GM15510 (cell line): ENCODE results near the gene WRAP73.

Experiments
- POLR2A ChIP-seq: IDR thresholded peaks from 3 replicates; pipeline ENCODE4 v1.6.1; 2011; ENCODE audit warnings: borderline replicate concordance; ENCODE audit not compliant: insufficient read length; ENCODE audit errors: extremely low read depth

Gene WRAP73

DNA sequence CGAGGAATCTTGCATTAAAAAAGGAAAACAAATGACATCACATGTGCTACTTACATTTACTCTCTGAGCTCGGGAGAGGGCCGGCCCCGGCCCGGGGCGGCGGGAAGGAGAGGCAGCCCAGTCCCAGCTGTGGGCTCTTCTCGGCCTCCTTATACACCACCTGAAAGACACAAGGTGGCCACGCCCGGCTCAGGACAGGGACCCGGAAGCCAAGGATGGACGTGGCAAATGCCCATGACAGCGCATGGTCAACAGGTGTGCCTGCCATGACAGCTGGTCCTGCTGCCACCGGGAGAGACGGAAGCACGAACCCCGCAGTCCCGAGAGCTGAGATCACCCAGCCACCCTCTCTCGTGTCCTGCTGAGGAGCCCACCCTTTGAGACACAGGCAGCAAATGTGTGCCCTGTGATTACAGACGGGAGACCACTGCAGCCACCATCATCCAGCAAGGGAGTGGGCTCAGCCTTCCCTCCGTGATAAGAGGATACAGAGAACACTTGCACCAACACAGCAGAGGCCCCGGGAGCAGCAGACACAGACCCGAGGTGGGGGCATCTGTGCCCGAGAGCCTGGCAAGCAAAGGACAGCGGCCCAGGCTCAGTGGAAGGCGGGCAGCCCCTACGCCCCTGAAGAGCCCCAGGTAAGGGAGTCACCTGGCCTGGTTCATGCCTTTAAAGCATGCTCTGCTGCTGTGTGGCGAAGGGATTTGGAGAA, 16.4 kb downstream of the WRAP73 start:
- no peak for TF ChIP-seq POLR2A

- no peak for TF ChIP-seq POLR2A
Measured at GRCh38 chr1:3632716-3633343, 17.1 kb downstream of the WRAP73 start.

DNA sequence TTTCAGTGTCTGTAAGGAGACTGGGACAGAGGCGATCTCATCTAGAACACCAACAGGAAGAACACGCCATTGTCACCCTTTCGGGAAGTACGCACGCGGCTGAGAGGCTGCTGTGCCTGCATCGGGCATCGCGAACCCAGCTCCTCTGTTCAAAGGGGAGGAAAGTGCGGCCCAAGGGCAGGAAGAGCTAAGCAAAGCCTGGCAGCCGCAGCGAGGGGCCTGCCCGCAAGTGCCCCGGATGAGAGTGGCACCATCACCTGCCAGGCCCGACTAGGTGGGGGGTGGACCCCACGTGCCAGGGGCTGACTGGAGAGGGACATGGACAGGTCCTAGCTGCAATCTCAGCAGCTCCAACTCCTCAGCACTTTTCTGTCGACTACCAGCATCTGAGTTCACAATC, 17.6 kb downstream of the WRAP73 start:
- no peak for TF ChIP-seq POLR2A

DNA sequence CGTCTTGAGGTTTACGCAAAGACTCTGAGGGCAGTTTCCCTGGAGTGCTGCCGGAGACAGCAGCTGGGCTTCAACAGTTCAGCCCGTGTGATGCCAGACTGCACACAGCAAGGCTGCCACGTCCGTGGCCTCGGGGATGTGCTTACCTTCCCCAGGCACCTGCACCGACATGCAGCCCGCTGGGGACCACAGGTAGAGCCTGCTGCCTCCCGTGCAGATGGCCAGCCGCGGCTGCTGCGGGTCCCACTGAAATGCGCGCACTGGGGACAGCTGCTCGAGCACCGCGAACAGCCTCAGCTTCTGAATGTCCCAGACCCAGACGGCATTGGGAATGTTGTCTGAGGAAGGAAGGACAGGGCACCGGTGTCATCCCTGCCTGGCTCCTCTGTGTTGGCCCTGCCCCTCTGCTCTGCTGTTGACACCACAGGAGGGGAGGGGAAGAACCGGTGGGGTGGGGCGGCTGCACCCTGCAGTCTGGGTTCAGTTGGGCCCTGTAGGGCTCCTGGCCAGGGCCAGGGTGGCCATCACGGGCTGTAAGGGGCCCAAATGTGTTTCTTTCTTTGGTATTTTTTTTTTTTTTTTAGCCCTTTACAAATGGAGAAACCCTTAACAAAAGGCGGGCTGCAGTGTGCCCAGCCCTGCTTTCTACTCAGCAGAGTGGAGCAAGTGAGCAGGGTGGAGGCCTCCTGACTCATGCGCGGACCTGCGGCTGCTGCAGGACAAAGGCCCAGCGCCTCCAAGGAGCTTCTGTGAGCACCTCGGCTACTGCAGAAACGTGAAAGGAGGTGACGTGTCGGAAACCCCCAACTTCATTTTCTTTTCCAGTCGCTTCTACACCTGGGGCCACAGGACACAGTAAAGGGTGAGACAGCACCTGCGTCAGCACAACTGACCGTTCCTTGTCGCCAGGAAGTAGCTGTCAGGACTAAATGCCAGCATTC, 18.3 kb downstream of the WRAP73 start:
- TF ChIP-seq POLR2A = no peak

GRCh38 chr1:3630914-3631313, 19.0 kb downstream of the WRAP73 start:
- no peak for TF ChIP-seq POLR2A

GRCh38 chr1:3630161-3630611, 19.7 kb downstream of the WRAP73 start:
- TF ChIP-seq POLR2A = no peak

DNA sequence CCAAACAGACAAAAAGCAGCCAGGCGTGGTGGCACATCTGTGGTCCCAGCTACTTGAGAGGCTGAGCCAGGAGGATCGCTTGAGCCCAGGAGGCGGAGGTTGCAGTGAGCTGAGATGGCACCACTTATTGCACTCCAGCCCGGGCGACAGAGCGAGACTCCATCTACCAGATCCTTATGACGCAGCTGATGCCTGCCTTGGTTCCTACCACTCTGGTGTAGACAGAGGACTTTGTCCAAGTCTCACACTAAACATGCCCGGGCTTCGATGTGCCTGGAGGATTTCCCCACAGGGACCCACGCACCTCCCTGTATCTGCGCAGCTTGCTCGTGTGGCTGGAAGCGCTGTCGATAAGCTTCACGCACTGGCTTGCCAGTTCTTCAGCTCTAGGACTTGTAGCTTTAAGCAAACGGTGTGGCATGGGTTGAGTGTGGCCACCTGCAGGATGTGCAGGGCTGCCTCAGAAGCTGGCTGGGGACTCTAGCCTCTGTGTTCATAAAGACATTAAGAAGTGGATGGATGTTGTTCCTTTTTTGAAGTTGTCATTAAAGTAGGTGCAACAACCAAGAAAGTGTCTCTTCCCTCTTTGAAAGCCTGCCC, 20.2 kb downstream of the WRAP73 start:
- no peak for TF ChIP-seq POLR2A

DNA sequence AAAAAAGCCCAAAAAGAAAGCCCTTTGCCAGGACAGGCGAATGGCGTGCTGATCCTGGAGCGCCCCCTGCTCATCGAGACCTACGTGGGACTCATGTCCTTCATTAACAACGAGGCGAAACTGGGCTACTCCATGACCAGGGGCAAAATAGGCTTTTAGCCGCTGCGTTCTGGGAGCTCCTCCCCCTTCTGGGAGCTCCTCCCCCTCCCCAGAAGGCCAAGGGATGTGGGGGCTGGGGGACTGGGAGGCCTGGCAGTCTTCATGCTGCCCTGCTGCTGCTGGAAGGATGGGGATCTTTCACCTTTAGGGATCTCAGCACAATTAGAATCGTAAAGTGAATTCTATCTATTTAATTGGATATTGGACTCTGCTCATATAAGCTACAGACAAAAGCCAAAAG, 21.5 kb downstream of the WRAP73 start:
- no peak for TF ChIP-seq POLR2A

DNA sequence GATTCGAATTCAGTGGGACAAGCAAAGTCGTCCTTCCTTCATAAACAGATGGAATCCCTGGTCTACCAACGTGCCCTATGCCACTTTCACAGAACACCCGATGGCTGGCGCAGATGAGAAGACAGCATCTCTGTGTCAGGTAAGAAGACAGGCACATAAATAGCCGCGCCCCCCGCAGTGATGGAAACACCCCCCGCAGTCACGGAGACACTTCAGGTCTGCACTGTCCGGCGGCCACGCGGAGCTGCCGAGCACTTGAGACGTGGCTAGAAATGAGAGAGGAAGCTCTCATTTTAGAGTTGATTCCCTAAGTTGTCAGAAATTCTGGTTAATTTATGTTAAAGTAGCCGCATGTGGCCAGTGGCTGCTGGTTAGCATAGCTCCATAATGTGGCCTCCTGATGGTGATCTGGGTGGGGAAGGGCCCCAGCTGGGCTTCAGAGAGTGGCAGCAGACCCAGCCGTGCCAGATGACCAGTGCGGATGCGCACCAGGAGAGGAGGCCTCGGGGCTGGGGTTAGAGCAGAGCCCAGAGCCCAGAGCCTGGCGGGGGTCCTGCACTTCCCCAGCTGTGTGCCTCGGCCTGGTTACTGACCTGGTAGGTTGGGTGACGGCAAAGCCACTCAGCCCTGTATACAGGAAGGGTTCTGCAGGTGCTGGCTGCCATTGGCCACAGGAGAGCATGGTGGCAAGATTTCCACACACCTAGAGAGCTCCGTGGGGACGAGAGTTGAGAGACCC, 22.2 kb downstream of the WRAP73 start:
- no peak for TF ChIP-seq POLR2A

GRCh38 chr1:3626025-3626424, 23.9 kb downstream of the WRAP73 start:
- no peak for TF ChIP-seq POLR2A

DNA sequence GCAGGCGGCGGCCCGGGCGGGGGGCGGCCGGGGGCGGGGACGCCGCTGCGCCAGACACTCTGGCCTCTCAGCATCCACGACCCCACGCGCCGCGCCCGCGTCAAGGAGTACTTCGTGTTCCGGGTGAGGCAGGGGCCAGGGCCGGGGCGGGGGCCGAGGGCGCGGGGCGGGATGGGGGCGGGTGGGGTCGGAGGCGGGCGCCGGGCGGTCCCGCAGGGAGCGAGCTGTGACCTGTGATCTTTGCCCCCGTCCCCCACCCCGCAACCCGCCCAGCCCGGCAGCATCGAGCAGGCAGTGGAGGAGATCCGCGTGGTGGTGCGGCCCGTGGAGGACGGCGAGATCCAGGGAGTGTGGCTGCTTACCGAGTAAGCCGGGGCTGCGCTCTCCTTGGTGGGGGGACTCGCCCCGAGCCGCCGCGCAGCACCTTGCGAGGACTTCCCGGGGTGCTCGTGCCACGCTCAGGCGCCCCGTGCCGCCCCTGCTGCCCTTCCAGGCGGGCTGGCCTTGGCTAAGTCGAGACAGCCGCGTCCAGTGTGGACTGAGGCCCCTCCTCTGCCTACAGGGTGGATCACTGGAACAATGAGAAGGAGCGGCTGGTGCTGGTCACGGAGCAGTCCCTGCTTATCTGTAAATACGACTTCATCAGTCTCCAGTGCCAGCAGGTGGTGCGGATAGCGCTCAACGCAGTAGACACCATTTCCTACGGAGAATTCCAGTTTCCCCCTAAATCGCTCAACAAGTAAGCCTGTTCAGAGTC, 24.6 kb downstream of the WRAP73 start:
- no peak for TF ChIP-seq POLR2A

GRCh38 chr1:3624200-3625136, 25.4 kb downstream of the WRAP73 start, which contains the start of gene TPRG1L:
TPRG1L (plus strand) TSS chr1:3625015; CDS start chr1:3625073, 58 bp downstream.
- TF ChIP-seq POLR2A = peak; percentile 46
